RWPE1 (cell line): Measurements from ENCODE around the gene MYO1D.

ENCODE experiments used
- CTCF ChIA-PET: fragments of 350-600 bp; sonication (Branson Sonifier 250); formaldehyde crosslinking; extraction: SDS; loops from one replicate; lab custom pipeline; 2021; lab: Yijun Ruan, JAX
- POLR2A ChIA-PET: fragments of 400-600 bp; formaldehyde crosslinking; extraction: SDS; loops from one replicate; lab custom pipeline; 2020; ENCODE audit warnings: antibody characterized with exemption; ENCODE audit not compliant: low non-redundant PET; lab: Yijun Ruan, JAX
- DNase-seq: peaks from one replicate; pipeline ENCODE4 v3.0.0; 2012; ENCODE audit warnings: low spot score
- H3K27ac ChIP-seq: fragments of 450-650 bp; 2 replicates; pipeline ENCODE4 v1.5.1; 2017
- TF ChIP-seq, protein P1 (sequence below): fragments of 450-650 bp; conservative IDR thresholded peaks from 2 replicates; pipeline ENCODE4 v1.5.1; 2017; ENCODE audit warnings: low read depth, mild to moderate bottlenecking

Gene MYO1D

DNA sequence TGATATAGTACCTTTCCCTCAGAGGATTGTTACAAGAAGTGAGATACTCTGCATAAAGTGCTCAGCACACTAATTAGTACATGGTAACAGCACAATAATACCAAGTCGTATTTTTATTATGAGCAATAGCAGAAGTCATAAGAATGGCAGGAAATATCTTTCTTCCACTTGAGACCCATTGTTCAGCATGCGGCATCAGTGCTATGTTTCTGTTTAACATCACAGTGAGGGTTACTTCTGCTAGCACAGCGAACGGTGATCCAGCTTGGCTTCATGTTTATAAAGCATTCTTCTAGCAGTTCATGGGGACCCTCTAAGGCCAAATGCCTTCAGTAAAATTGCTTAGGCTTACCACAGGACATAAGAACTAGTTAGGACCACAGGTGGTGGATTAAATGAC is 83.1 kb downstream of the MYO1D start:
- H3K27ac ChIP-seq: no peak overlapping the region
- no peak for DNase-seq
- CTCF ChIA-PET: no interaction called here
- TF ChIP-seq, protein P1, sequence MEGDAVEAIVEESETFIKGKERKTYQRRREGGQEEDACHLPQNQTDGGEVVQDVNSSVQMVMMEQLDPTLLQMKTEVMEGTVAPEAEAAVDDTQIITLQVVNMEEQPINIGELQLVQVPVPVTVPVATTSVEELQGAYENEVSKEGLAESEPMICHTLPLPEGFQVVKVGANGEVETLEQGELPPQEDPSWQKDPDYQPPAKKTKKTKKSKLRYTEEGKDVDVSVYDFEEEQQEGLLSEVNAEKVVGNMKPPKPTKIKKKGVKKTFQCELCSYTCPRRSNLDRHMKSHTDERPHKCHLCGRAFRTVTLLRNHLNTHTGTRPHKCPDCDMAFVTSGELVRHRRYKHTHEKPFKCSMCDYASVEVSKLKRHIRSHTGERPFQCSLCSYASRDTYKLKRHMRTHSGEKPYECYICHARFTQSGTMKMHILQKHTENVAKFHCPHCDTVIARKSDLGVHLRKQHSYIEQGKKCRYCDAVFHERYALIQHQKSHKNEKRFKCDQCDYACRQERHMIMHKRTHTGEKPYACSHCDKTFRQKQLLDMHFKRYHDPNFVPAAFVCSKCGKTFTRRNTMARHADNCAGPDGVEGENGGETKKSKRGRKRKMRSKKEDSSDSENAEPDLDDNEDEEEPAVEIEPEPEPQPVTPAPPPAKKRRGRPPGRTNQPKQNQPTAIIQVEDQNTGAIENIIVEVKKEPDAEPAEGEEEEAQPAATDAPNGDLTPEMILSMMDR: no peak
- POLR2A ChIA-PET: no interaction called here

DNA sequence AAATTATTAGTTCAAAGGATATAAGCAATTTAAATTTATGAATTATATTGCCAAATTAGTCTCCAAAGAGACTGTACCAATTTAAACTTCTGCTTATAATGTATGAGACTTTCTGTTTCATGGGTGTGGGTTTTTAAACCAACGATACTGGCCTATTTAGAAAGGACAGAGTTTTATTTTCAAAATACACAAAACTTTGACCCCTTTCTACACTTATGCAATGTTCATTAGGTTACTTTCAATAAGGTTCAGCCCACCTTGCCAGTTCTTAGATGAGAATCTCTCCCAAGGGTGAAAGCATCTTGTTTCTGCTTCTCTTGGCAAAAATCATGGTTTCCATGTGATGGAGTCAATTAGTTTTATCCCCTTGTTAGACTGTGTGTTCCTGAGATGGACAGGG is 84.7 kb downstream of the MYO1D start:
- ChIA-PET CTCF (interaction anchor here (1.1 kb wide), 1 partner anchor 206 kb away, joined by 4 read pairs; no protein-coding TSS in a partner anchor), POLR2A (no interaction called here)
- TF ChIP-seq, protein P1: no peak
- no peak for DNase-seq
- H3K27ac ChIP-seq: no peak overlapping the region

DNA sequence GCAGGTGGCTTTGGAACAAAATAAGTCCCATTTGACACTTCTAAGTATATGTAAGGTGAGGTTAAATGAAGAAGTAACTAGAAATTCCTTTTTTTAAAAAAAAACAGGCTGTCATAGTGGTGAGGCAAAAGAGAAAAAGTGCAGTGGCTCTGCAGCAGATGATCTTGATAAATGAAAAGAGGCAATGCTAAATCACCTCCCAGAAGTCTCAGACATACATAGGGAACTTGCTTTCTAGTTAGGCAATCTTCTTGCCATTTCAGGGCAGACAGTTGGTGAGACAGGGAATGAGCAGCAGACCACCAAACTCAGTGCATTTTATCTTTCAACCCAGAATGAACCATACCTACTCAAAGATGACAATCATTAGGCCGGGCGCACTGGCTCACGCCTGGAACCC is 90.8 kb downstream of the MYO1D start:
- no peak for DNase-seq
- POLR2A ChIA-PET: no interaction called here
- TF ChIP-seq, protein P1: no peak
- CTCF ChIA-PET: interaction anchor here (0.7 to 1.4 kb wide), 3 partner anchors 90 to 499 kb away, joined by 3 to 5 read pairs (median 5); partner anchors contain the start of gene MYO1D
- no peak overlapping the region for H3K27ac ChIP-seq

DNA sequence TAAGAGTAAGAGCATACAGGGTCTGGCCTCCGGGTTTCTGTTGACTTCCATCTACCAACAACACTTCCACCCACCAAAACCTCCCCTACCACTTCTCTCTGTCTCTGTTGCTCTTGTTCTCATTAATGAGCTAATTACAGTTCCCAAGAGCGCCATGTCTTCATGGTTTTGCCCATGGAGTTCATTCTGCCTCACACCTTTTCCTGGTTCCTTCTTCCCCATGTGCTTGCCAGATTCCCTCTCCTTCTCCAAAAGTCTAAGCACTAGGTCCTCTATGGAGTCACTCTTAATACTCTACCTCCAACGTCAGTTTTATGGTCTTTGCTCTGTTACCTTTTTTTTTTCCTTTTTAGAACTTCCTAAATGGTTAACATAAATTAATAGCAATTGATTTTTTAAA is 92.8 kb downstream of the MYO1D start:
- TF ChIP-seq, protein P1: no peak
- no peak for DNase-seq

DNA sequence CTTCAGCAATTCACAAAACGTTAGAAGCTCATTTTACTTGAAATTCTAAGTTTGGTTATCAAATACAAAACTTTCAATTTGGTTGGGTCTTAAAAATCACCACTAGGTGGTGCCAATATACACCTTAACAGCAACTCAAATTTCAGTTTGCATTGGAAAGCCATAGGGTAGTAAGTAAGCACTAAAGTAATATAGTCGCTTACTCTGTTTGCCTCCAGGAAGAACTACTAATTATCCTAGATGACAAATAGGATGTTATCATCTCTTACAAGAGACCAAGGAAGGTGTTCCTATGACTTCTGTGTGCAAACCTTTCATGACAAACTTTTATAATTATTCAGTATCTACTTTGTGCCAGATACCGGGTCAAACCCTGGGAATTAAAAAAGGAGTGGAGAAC is 93.3 kb downstream of the MYO1D start:
- TF ChIP-seq, protein P1: peak; percentile 65
- CTCF ChIA-PET: interaction anchor here (0.5 to 4.4 kb wide), 12 partner anchors 16 to 1832 kb away, joined by 3 to 48 read pairs (median 3); partner anchors contain the start of gene MYO1D
- DNase-seq: peak; percentile 46

More for the DNA sequence above, 92.8 kb downstream of the MYO1D start:
- no peak overlapping the region for H3K27ac ChIP-seq
- ChIA-PET POLR2A (no interaction called here), CTCF (interaction anchor here (1.0 to 4.4 kb wide), 3 partner anchors 90 to 152 kb away, joined by 3 to 48 read pairs (median 4); partner anchors contain the start of gene MYO1D)

DNA sequence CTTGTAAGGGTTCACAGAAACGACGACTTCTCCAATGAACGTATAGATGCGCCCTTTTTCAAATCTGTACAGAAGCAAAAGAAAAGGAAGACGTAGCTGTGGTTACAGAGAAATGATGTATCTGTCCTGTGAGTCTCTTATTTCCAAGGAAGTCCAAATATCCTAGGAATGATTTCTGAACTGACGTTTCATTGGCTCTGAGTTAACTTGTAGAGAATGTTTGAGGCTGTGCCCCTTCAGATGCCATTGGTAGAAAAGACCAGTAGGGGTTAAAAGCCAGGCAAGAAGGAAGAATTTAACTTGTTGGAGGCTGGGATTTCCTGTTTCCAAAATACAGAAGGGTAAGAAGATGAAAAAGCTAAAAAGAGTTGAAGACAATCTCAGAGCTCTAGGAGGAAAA is 96.2 kb downstream of the MYO1D start:
- no peak overlapping the region for H3K27ac ChIP-seq
- CTCF ChIA-PET: interaction anchor here (4.4 kb wide), 1 partner anchor 97 kb away, joined by 48 read pairs; the partner anchor contains the start of gene MYO1D
- POLR2A ChIA-PET: no interaction called here

More for the DNA sequence above, 93.3 kb downstream of the MYO1D start:
- POLR2A ChIA-PET: no interaction called here
- H3K27ac ChIP-seq: no peak overlapping the region

More for the DNA sequence above, 96.2 kb downstream of the MYO1D start:
- DNase-seq: no peak
- TF ChIP-seq, protein P1: no peak
